Keratinocyte (primary cell): ENCODE data around the gene ECE1. TPM values are rescaled to one million over a fixed set of nuclear protein-coding genes. Genes with fewer than 3 reads are reported as not detected.

Experiments
- DNase-seq: peaks from one replicate; pipeline ENCODE4 v3.0.0-alpha.2; 2011; ENCODE audit warnings: low read depth, missing footprints, low spot score
- FAIRE-seq: peaks from 2 replicates; lab custom pipeline; 2011; peaks lifted over from hg19 to GRCh38; lab: Jason Lieb, UNC
- H2AFZ ChIP-seq: 2 replicates; pipeline ENCODE4 v1.6.0; 2012; ENCODE audit warnings: low read length, control low read depth, inconsistent platforms; ENCODE audit not compliant: control insufficient read depth
- H3K27ac ChIP-seq: 2 replicates; pipeline ENCODE4 v1.5.1; 2011; ENCODE audit warnings: low read length; ENCODE audit not compliant: control insufficient read depth, insufficient read depth
- H3K27me3 ChIP-seq: 3 replicates; pipeline ENCODE4 v1.6.0; 2011; ENCODE audit warnings: low read length; ENCODE audit not compliant: control insufficient read depth, insufficient read depth; ENCODE audit errors: extremely low read depth
- H3K36me3 ChIP-seq, 2 experiments: 2 replicates in 1 of 2; 3 replicates in 1 of 2; pipeline ENCODE4 v1.5.1; 2011; ENCODE audit warnings: low read length in 2 of 2, mild to moderate bottlenecking in 1 of 2; ENCODE audit not compliant: control insufficient read depth in 2 of 2, insufficient read depth in 2 of 2; ENCODE audit errors: extremely low read depth in 1 of 2
- H3K4me1 ChIP-seq: 3 replicates; pipeline ENCODE4 v1.5.1; 2011; ENCODE audit warnings: low read length; ENCODE audit not compliant: control insufficient read depth, insufficient read depth; ENCODE audit errors: extremely low read depth
- H3K4me2 ChIP-seq: 3 replicates; pipeline ENCODE4 v1.6.0; 2011; ENCODE audit warnings: low read depth, low read length; ENCODE audit not compliant: control insufficient read depth, insufficient read depth; ENCODE audit errors: extremely low read depth
- H3K4me3 ChIP-seq, 3 experiments: fragments of 200-600 bp in 1 of 3; sonication (generic) in 1 of 3; 2 replicates in 2 of 3; 3 replicates in 1 of 3; pipeline ENCODE4 v1.5.1; 2011 to 2016; ENCODE audit warnings: low read length in 3 of 3, mild to moderate bottlenecking in 3 of 3, control low read depth in 2 of 3, inconsistent platforms in 1 of 3, low read depth in 1 of 3, mixed read lengths in 1 of 3, mixed run types in 1 of 3, moderate library complexity in 1 of 3; ENCODE audit not compliant: control insufficient read depth in 2 of 3, insufficient read depth in 2 of 3; ENCODE audit errors: extremely low read depth in 1 of 3
- H3K79me2 ChIP-seq: 2 replicates; pipeline ENCODE4 v1.6.0; 2012; ENCODE audit warnings: low read length; ENCODE audit not compliant: control insufficient read depth, insufficient read depth
- H3K9ac ChIP-seq: 3 replicates; pipeline ENCODE4 v1.6.0; 2011; ENCODE audit warnings: low read length; ENCODE audit not compliant: control insufficient read depth, insufficient read depth; ENCODE audit errors: extremely low read depth
- H3K9me1 ChIP-seq: 3 replicates; pipeline ENCODE4 v1.6.0; 2011; ENCODE audit warnings: low read length; ENCODE audit not compliant: control insufficient read depth, insufficient read depth; ENCODE audit errors: extremely low read depth
- H3K9me3 ChIP-seq: 2 replicates; pipeline ENCODE4 v1.5.1; 2012; ENCODE audit warnings: low read depth, low read length; ENCODE audit not compliant: control insufficient read depth
- H4K20me1 ChIP-seq: 3 replicates; pipeline ENCODE4 v1.6.0; 2011; ENCODE audit warnings: low read length; ENCODE audit not compliant: control insufficient read depth, insufficient read depth; ENCODE audit errors: extremely low read depth
- CTCF ChIP-seq, 3 experiments: IDR thresholded peaks in 1 of 3; conservative IDR thresholded peaks in 1 of 3; optimal IDR thresholded peaks in 1 of 3; 2 replicates in 2 of 3; 3 replicates in 1 of 3; pipeline versions ENCODE3 to v1.5.1; 2011; ENCODE audit warnings: low read length in 3 of 3, mild to moderate bottlenecking in 3 of 3, moderate library complexity in 2 of 3, control low read depth in 1 of 3, inconsistent platforms in 1 of 3; ENCODE audit not compliant: insufficient read depth in 2 of 3; ENCODE audit errors: extremely low read depth in 1 of 3
- EZH2 ChIP-seq: IDR thresholded peaks from one replicate; pipeline ENCODE4 v1.6.1; 2012; ENCODE audit warnings: inconsistent platforms, mild to moderate bottlenecking, low read length, moderate library complexity
- dilution Hi-C: fragments of 300-500 bp; cut with MboI; formaldehyde crosslinking; loops from one replicate; pipeline ENCODE4 v1.7.0; 2020; ENCODE audit warnings: low sequenced_read_pairs; ENCODE audit not compliant: extremely low pct_ligation_motif_present
- polyA plus RNA-seq, 5 experiments: library from polyadenylated mRNA; depleted of rRNA in 3 of 5; stranded (reverse) in 3 of 5; stranded (forward) in 1 of 5; unstranded in 1 of 5; fragments of >200 nt; gene quantifications; 1 replicate in 1 of 5; 2 replicates in 3 of 5; 3 replicates in 1 of 5; pipeline versions ENCODE4 v1.2.1 to v1.2.3, GENCODE V29; 2011 to 2012; ENCODE audit warnings: missing spikeins in 2 of 5, low read depth in 1 of 5, low replicate concordance in 1 of 5

The ECE1 gene
- polyA plus RNA-seq, 1 donor (not counting 4 experiments of a cell fraction or from before 2014, with no cell fraction given) = 59.1 TPM

- peaks cover 3% of the 10 kb centered on the region for H3K9me1 ChIP-seq
- H3K36me3 ChIP-seq = no peaks in the 10 kb centered on the region
- dilution Hi-C loops = no loop called here
- peaks cover 20% of the 10 kb centered on the region for H3K4me1 ChIP-seq
- H3K27ac ChIP-seq = no peak overlapping the region
- H4K20me1 ChIP-seq = no peaks in the 10 kb centered on the region
- H3K4me2 ChIP-seq = no peak overlapping the region
- H2AFZ ChIP-seq = no peak overlapping the region
- H3K9me3 ChIP-seq = no peaks in the 10 kb centered on the region
- H3K27me3 ChIP-seq = no peaks in the 10 kb centered on the region
- peaks cover 2% of the 10 kb centered on the region for H3K79me2 ChIP-seq
- no peak overlapping the region for H3K4me3 ChIP-seq
- no peak overlapping the region for H3K9ac ChIP-seq
- DNase-seq (no peak), FAIRE-seq (no peak)
- TF ChIP-seq EZH2 = no peak
- TF ChIP-seq CTCF (optimal IDR thresholded peaks at IDR 0.05 in 1 of 3, IDR thresholded peaks at IDR 0.05 in 1 of 3, conservative IDR thresholded peaks at IDR 0.05 in 1 of 3; ENCODE audit: extremely low read depth in 1 of 3, insufficient read depth in 2 of 3, low read length in 3 of 3) = no peak
Observed at GRCh38 chr1:21292503-21292983, 2.3 kb upstream of the ECE1 start.

- H3K27me3 ChIP-seq = no peaks in the 10 kb centered on the region
- no peak overlapping the region for H3K4me3 ChIP-seq
- H3K27ac ChIP-seq = no peak overlapping the region
- H3K9me3 ChIP-seq = no peaks in the 10 kb centered on the region
- H3K4me1 ChIP-seq = peaks cover 20% of the 10 kb centered on the region
- dilution Hi-C loops = no loop called here
- H3K79me2 ChIP-seq = peaks cover 2% of the 10 kb centered on the region
- no peak overlapping the region for H3K4me2 ChIP-seq
- H3K9me1 ChIP-seq = peaks cover 3% of the 10 kb centered on the region
- DNase-seq = no peak
- no peaks in the 10 kb centered on the region for H4K20me1 ChIP-seq
- H3K36me3 ChIP-seq = no peaks in the 10 kb centered on the region
- no peak overlapping the region for H2AFZ ChIP-seq
- no peak overlapping the region for H3K9ac ChIP-seq
- TF ChIP-seq EZH2 = no peak
- TF ChIP-seq CTCF (optimal IDR thresholded peaks at IDR 0.05 in 1 of 3, IDR thresholded peaks at IDR 0.05 in 1 of 3, conservative IDR thresholded peaks at IDR 0.05 in 1 of 3; ENCODE audit: extremely low read depth in 1 of 3, insufficient read depth in 2 of 3, low read length in 3 of 3) = no peak
- no peak for FAIRE-seq
Observed at GRCh38 chr1:21291964-21292363, 1.7 kb upstream of the ECE1 start.
